ENCODE data around the gene ADAM19.

GRCh38 chr5:157596487-157596886 lies 20.9 kb upstream of the ADAM19 start:
- TF ChIP-seq, protein P1, sequence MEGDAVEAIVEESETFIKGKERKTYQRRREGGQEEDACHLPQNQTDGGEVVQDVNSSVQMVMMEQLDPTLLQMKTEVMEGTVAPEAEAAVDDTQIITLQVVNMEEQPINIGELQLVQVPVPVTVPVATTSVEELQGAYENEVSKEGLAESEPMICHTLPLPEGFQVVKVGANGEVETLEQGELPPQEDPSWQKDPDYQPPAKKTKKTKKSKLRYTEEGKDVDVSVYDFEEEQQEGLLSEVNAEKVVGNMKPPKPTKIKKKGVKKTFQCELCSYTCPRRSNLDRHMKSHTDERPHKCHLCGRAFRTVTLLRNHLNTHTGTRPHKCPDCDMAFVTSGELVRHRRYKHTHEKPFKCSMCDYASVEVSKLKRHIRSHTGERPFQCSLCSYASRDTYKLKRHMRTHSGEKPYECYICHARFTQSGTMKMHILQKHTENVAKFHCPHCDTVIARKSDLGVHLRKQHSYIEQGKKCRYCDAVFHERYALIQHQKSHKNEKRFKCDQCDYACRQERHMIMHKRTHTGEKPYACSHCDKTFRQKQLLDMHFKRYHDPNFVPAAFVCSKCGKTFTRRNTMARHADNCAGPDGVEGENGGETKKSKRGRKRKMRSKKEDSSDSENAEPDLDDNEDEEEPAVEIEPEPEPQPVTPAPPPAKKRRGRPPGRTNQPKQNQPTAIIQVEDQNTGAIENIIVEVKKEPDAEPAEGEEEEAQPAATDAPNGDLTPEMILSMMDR (IDR thresholded peaks at IDR 0.05) = no peak
- no peak for TF ChIP-seq TCF7L2 (IDR thresholded peaks at IDR 0.05; ENCODE audit: low read depth, low read length)
- TF ChIP-seq REST (IDR thresholded peaks at IDR 0.05; ENCODE audit: insufficient read depth in 1 of 2, low read depth in 2 of 2, low read length in 1 of 2) = no peak

Measured in Panc1 (cell line).